TTC549 (cell line): Measurements from ENCODE around the gene MIPEP.

Experiments
- FAIRE-seq: peaks from 2 replicates; lab custom pipeline; 2012; peaks lifted over from hg19 to GRCh38; lab: Jason Lieb, UNC

MIPEP gene

GRCh38 chr13:23808803-23809202 is 80.4 kb downstream of the MIPEP start:
- no peak for FAIRE-seq

GRCh38 chr13:23806874-23807526 is 82.2 kb downstream of the MIPEP start:
- no peak for FAIRE-seq

- FAIRE-seq, result no peak
Measured at GRCh38 chr13:23805821-23806220, 83.4 kb downstream of the MIPEP start.

GRCh38 chr13:23805122-23805521 is 84.1 kb downstream of the MIPEP start:
- FAIRE-seq, result no peak

- FAIRE-seq, result no peak
Measured at GRCh38 chr13:23804166-23804565, 85.0 kb downstream of the MIPEP start.

- FAIRE-seq, result no peak
Measured at GRCh38 chr13:23801141-23801540, 88.1 kb downstream of the MIPEP start.

- FAIRE-seq, result no peak
Measured at GRCh38 chr13:23799945-23800344, 89.3 kb downstream of the MIPEP start.

- FAIRE-seq, result no peak
Measured at GRCh38 chr13:23797276-23797903, 91.8 kb downstream of the MIPEP start.

- FAIRE-seq, result no peak
Measured at GRCh38 chr13:23796551-23796950, 92.6 kb downstream of the MIPEP start.

- no peak for FAIRE-seq
Measured at GRCh38 chr13:23794267-23795161, 94.7 kb downstream of the MIPEP start.

- FAIRE-seq, result no peak
Measured at GRCh38 chr13:23793711-23794110, 95.5 kb downstream of the MIPEP start.

- no peak for FAIRE-seq
Measured at GRCh38 chr13:23792680-23793079, 96.5 kb downstream of the MIPEP start.

GRCh38 chr13:23790577-23791170 is 98.5 kb downstream of the MIPEP start:
- FAIRE-seq, result no peak

GRCh38 chr13:23789576-23790346 is 99.4 kb downstream of the MIPEP start:
- no peak for FAIRE-seq

- FAIRE-seq, result no peak
Measured at GRCh38 chr13:23788459-23788858, 100.7 kb downstream of the MIPEP start.

GRCh38 chr13:23787464-23787863 is 101.7 kb downstream of the MIPEP start:
- FAIRE-seq, result no peak

GRCh38 chr13:23786607-23787006 is 102.6 kb downstream of the MIPEP start:
- FAIRE-seq, result no peak

GRCh38 chr13:23778879-23779278 is 110.3 kb downstream of the MIPEP start:
- FAIRE-seq, result no peak

- no peak for FAIRE-seq
Measured at GRCh38 chr13:23778002-23778652, 111.1 kb downstream of the MIPEP start.

- FAIRE-seq, result no peak
Measured at GRCh38 chr13:23777575-23777870, 111.7 kb downstream of the MIPEP start.

GRCh38 chr13:23776698-23777574 is 112.3 kb downstream of the MIPEP start:
- FAIRE-seq, result no peak
